Subcutaneous adipose tissue (tissue), 4 donors: ENCODE measurements around the gene INPP5A. TPM values are rescaled to one million over a fixed set of nuclear protein-coding genes. Genes with fewer than 3 reads are reported as not detected.

Experiments
- total RNA-seq, 4 donors: library from RNA; depleted of rRNA; stranded (reverse); fragments of >200 nt; gene quantifications; one replicate each; pipeline ENCODE4 v1.1.0, GENCODE V29; 2016
- TF ChIP-seq, protein P1 (sequence below): fragments of 450-650 bp; IDR thresholded peaks from one replicate; pipeline ENCODE4 v1.5.1; 2016; ENCODE audit warnings: low read depth, mild to moderate bottlenecking, control low read depth, antibody characterized with exemption, moderate library complexity

Gene INPP5A
- total RNA-seq, 4 donors from 2014 or later: 23.1 to 34.1 (median 31.6) TPM

DNA sequence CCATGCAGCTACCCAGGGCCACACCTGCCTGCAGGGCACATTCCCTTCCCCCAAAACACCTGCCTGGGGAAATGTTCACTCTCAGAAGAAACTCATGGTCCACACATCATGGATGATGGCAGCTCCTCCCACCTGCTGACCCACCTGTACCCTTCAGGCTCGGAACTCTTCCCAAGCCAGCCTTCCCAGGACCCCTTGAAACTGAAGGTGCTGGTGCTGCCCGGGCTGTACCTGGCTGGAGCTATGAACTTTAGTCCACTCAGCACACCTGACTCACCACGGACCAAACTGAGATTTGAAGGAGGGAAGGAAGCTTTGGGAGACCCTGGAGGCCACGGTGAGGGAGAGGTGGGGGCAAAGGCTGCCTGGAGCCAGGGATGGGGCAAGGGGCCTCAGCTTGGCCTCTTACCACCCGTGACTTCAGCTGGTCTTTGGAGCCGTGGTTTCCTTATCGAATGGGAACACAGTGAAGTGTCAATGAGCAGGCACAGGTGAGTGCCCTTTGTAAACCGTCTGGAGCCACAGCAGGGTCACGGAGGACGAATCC is 30.1 kb upstream of the INPP5A start:
- TF ChIP-seq, protein P1, sequence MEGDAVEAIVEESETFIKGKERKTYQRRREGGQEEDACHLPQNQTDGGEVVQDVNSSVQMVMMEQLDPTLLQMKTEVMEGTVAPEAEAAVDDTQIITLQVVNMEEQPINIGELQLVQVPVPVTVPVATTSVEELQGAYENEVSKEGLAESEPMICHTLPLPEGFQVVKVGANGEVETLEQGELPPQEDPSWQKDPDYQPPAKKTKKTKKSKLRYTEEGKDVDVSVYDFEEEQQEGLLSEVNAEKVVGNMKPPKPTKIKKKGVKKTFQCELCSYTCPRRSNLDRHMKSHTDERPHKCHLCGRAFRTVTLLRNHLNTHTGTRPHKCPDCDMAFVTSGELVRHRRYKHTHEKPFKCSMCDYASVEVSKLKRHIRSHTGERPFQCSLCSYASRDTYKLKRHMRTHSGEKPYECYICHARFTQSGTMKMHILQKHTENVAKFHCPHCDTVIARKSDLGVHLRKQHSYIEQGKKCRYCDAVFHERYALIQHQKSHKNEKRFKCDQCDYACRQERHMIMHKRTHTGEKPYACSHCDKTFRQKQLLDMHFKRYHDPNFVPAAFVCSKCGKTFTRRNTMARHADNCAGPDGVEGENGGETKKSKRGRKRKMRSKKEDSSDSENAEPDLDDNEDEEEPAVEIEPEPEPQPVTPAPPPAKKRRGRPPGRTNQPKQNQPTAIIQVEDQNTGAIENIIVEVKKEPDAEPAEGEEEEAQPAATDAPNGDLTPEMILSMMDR: no peak

DNA sequence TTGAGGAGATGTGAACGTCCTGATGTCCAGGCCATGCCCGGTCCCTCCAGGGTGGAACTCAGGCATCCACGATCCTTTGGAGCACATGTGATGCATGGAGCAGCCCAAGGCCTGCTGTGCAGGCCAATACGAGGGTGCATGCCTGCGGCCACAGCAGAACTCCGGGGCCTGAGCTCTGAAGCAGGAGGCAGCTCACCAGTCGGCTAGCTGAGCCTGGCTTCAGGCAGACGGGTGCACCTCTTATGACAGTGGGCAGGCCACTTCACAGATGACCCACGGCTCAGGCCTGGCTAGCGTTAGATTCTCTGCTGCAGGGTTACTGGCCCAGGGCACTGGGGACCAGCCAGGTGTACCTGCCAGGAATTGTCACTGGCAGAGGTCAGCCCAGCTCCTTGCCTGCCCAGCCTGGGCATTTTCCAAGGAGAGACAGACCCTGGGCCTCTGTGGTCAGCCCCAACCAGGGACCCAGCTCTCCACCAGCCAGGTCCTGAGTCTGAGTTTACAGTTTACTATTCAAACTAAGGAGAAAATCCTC is 29.6 kb upstream of the INPP5A start:
- TF ChIP-seq, protein P1: no peak

DNA sequence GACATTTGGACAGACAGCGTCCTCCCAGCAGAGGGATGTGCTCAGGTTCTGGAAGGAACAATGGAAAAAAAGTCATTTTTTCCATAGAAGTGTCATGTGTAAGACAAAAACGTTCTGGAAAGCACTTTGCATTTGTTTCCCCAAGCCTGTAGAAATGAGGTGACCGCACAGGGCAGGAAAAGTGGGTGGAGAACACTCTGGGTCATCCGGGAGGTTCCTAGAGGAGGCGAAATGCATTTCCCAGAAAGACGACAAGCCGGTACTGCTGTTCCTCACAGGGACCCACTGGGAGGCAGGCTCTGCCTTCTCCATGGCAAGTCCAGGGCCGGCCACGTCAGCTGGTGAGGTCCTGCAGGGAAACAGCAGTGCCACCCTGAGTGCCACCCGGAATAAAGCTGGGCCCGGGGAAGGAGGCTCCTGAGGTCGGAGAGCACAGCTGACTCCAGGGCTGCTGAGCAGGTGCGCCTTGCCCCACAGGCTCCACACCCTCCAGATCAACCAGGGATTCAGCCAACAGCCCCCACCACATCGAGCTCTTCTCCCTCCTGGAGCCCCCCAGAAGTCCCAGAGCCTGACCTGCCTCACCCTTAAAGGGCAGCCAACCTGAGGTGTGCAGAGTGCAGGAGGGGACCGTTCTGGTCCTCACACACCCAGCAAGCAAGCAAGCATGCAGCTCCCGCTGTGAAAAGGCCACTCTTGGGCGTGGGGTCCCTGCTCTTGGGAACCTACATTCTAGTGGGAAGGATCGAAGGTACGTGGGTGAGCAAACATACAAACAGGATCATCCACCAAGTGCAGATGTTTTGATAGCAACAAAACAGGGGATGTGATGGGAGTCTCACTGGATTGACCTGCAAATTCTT is 28.8 kb upstream of the INPP5A start:
- TF ChIP-seq, protein P1: no peak

DNA sequence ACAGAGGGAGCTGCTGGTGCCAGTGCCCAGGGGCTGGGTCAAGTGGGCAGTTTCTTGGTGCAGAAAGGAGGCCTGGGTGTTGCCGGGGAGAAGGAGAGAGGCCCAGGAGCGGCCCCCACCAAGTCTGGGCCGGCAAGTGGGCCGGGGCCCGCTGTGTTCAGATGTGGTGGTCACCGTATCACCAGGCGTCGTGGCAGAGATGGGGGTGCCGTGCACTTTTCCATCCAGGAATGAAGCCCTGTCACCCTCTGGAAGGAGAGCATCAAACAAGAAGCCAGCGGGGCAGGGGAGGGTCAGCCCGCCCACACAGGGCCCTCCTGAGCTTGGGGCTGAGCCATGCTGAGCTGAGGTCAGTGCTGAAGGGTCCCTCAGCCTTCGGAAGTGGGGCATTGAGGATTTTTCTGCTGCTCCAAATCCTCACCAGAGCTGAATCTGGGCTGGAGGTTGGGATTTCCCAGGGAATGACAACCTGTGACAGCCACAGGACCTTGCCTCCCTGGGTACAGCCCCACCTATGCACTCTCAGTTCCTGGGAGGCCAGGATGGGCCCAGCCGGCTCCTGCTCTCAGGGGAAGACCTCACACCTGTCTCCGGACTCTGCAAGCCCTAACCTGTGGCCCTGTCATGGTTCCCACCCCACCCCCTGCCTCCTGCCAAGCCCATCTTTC is 27.9 kb upstream of the INPP5A start:
- TF ChIP-seq, protein P1: no peak

DNA sequence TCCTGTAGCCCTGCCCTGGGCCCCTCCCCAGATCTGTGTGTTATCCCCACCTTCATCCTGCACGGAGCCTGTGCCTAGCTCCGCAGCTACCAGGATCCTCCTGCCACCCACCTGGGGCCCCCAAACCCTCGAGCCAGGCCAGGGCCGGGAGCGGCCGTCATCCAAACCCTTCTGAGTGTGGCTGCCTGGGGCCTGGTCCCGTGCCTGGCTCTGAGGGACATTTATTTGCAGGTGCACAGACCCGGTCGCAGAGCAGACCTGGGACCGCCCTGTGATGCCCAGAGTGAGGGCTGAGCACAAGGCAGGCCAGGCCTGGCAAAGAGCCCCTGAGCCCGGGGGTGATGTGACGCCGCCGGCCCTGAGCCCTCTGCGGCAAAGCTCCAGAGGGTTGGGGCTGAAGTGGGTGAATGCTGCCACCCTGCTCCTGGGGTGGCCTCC is 27.4 kb upstream of the INPP5A start:
- TF ChIP-seq, protein P1: no peak

DNA sequence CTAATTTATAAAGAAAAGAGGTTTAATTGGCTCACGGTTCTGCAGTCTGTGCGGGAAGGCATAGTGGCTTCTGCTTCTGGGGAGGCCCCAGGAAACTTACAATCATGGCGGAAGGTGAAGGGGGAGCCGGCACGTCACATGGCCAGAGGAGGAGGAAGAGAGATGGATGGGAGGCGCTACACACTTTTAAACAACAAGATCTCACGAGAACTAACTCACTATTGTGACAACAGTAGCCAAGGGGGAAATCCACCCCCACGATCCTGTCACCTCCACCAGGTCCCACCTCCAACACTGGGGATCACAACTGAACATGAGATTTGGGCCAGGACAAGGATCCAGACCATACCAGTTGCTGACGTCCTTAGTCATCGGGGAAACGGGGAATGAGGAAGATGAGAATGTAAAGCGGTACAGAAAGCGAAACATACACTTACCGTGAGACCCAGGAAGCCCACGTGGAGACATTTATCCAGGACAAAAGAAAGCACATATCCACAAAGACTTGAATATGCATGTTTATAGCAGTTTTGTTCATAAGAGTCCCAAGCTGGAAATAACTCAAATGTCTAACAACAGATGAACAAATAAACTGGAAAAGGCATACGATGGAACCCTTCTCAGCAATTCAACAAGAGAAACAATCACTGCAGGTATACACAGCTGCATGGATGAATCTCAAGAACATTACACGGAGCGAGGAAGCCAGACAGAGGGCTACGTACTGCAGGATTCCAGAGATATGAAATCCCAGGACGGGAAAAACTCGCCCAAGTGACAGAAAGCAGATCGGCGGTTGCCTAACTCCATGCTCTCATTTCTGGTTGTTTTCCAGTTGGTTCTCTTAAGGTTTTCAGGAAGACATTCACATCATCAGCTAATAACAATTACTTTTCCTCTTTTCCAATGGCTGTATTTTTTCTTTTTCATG is 26.2 kb upstream of the INPP5A start:
- TF ChIP-seq, protein P1: no peak
